Activated naive CD4-positive, alpha-beta T cell (primary cell): ENCODE results near the gene DUSP2.

ENCODE experiments used
- DNase-seq, 4 experiments: peaks; one replicate each; lab custom pipeline; 2025; lab: John Stamatoyannopoulos, UW

DUSP2 gene, protein sequence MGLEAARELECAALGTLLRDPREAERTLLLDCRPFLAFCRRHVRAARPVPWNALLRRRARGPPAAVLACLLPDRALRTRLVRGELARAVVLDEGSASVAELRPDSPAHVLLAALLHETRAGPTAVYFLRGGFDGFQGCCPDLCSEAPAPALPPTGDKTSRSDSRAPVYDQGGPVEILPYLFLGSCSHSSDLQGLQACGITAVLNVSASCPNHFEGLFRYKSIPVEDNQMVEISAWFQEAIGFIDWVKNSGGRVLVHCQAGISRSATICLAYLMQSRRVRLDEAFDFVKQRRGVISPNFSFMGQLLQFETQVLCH

GRCh38 chr2:96145036-96145847 lies at the start of gene DUSP2:
Gene DUSP2 (minus strand): TSS chr2:96145440. CDS start chr2:96145354, 86 bp downstream.
- peak; percentile 72 to 81 (median 78) for DNase-seq

GRCh38 chr2:96191937-96192670 lies 46.9 kb upstream of the DUSP2 start:
- DNase-seq = no peak

DNA sequence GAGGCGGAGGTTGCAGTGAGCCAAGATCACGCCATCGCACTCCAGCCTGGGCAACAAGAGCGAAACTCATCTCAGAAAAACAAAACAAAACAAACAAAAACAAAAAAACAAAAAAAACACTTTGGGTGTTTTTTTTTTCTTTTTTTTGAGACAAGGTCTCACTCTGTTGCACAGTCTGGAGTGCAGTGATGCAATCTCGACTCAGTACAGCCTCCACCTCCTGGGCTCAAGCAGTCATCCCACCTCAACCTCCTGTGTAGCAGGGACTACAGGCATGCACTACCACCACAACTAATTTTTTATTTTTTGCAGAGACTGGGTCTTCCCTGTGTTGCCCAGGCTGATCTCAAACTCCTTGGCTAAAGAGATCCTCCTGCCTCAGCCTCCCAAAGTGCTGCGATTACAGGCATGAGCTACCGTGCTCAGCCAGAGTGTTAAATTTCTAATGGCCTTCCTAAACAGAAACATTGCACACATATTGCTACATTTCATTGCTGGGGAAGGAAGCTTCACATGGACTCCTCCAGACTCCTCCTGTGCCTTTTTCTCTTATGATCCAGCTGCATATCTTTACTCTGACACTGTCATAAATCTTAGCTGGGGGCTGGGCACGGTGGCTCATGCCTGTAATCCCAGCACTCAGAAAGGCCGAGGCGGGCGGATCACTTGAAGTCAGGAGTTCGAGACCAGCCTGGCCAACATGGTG lies 43.7 kb upstream of the DUSP2 start:
- no peak for DNase-seq

DNA sequence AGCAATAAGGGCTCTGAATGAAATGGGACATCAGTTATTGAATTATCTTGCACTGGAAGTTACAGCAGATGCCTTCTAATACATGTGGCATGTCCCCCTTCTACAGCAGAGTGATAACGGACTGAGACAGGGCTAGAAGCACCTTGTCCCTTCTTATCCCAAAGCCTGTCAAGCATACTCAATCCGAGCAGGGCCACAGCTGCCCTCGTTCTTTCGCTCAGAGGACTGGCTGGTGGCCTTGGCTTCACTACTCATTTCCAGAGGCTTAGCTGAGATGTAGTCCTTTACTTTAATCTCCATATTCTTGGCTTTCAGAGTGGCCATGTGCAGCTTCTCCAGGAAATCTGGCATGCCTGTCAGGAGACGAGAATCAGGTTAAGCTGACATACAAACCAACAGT lies 41.3 kb upstream of the DUSP2 start:
- DNase-seq = no peak

DNA sequence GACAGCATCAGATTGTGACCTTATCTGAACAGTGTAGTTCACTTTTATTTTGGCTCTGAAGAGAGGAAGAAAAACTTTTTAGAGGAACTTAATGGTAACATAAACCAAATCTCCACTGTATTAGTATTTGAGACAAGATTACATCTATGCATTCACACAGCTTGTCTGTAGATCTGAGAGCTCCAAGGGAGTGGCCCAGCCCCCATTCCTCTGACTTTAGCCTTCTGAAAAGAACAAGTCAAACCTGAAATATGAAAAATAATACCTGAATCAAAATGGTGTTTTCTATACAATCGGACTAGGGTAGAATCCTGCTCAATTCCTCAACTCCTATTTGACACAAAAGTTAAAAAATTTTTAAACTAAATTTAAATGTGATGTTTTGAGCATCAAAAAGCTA lies 40.3 kb upstream of the DUSP2 start:
- no peak for DNase-seq

GRCh38 chr2:96184989-96185388 lies 39.7 kb upstream of the DUSP2 start:
- no peak for DNase-seq

DNA sequence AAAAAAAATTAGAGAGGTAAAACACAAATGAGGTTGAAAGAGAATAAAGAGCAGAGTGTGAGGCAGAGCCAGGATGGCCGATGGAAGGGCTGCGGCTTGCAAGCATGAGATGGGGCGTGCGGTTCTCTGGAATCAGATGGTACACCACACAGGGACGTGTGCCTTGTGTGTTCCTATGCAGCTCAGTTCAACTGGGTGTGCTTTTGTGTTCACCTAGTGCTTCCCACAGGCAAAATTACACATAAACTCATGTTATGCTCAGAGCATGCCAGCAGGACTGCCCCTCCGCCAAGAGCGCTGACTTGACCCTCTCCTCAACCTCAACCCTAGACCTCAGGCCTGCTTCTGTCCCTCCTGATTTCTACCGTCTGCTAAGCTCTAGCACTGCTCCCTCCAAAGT lies 38.9 kb upstream of the DUSP2 start:
- DNase-seq = no peak

DNA sequence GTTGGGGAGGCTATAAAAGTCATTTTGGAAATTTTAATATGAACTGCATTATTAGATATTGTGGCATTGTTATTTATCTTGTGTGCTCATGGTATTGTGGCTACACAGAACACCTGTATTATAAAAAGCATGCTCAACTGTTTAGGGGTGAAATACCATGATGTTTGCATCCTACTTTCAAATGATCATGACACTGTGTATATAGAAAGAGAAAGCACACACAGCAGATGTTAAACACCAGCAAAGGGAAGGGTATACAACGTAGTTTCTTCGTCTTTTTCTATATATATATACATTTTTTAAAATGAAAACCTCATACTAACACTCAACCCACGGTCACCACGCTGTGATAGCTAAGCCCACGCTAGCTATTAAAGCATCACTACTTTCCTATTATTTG lies 36.3 kb upstream of the DUSP2 start:
- no peak for DNase-seq

GRCh38 chr2:96180521-96180920 lies 35.3 kb upstream of the DUSP2 start:
- DNase-seq = no peak

GRCh38 chr2:96180002-96180401 lies 34.8 kb upstream of the DUSP2 start:
- DNase-seq = no peak

DNA sequence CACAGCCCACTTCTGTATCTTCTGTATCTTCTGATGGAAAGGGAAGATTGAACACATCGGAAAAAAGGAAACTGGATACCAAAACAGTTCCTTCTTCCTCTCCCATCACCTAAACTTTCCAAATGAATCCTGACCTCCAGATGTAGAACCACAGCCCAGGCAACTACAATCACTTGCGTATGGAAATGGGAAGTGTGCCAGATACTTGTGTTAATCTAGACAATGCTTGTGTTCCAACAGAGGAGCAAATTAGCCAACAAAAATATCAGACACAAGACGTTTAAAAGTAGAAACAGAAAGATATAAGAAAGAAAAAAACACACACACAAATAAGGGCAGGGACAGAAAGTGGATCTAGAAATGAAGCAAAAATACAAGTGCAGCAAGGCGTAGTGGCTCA lies 31.4 kb upstream of the DUSP2 start:
- DNase-seq = no peak

- no peak for DNase-seq
Measured at GRCh38 chr2:96175951-96176350, 30.7 kb upstream of the DUSP2 start.

DNA sequence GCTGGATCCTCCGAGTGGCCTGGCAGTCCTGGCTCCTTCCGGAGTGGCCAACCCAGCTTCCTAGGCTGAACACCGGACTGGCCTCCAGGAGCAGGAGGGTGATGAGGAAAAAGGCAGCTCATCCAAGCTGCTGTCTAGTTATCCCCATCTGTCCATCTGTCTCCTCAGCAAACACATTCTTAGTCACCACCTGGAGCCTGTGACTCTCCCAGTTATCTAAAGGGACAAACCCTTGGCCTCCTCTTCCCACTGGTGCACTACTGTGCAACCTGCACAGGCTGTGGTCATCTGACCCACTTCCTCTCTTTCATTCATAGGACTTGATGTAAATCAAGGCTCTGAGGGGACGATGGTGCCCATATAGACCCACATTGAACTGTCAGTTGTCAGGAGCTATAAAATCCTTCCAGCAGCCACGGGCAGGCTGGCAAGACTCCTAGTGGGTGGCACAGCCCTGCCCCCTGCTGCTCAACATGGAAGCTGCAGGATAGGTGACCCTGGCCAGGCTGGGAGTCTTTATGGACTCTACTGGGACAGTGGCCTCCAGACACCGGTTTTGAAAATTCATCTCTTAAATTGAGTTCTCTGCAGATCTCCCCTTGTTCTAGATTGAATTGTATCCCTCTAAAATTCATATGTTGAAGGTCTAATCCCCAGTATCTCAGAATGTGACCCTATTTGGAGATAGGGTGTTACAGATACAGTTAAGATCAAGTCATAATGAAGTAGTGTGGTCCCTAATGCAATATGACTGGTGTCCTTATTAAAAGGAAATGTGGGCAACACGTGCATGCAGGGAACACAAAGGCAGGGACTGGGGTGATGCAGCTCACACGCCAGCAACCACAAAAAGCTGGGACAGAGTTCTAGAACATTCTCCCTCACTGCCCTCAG lies 29.3 kb upstream of the DUSP2 start:
- DNase-seq = peak; percentile 59 to 78 (median 74)

- DNase-seq = no peak
Measured at GRCh38 chr2:96171831-96172230, 26.6 kb upstream of the DUSP2 start.

DNA sequence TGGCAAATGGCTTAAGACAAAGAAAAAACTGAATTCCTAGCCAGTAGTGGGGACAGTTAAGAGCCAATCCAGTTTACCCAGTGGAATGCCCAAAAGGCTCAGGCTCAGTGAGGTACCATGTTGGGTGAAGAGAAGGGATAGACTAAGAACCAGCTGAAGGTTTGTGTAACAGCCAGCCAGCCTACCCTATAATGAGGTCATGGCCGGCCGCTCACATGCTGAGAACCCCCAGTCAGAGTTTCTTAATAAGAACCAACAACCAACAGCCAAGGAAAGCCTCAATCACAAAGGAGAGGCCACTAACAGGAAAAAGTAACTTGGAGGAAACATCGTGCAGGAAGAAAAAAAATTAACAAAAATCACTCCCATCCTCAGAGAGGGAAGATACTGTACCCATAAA lies 25.4 kb upstream of the DUSP2 start:
- no peak for DNase-seq

GRCh38 chr2:96169868-96170507 lies 24.7 kb upstream of the DUSP2 start:
- no peak for DNase-seq

DNA sequence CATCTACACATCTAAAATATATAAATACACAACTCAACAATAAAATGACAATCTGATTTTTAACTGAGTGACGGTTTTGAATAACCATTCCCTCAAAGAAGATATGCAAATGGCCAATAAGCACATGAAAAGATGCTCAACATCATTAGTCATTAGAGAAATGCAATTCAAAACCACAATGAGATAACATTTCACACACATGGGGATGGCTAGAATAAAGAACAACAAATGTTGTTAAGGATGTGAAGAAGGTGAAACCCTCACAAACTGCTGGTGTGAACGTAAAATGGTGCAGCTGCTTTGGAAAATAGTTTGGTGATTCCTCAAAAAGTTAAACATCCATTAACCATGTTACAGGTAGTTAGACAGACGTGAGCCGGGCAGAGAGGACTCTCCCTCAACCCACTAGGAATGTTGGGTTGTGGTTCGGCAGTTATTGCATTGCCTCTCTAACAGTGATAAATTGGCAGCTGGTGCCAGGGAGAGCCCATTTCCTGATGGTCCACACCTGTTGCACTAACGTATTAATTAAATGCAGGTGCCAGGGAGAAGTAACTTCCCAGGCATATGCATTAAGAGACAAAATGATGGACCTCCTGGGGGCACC lies 22.3 kb upstream of the DUSP2 start:
- DNase-seq = no peak

DNA sequence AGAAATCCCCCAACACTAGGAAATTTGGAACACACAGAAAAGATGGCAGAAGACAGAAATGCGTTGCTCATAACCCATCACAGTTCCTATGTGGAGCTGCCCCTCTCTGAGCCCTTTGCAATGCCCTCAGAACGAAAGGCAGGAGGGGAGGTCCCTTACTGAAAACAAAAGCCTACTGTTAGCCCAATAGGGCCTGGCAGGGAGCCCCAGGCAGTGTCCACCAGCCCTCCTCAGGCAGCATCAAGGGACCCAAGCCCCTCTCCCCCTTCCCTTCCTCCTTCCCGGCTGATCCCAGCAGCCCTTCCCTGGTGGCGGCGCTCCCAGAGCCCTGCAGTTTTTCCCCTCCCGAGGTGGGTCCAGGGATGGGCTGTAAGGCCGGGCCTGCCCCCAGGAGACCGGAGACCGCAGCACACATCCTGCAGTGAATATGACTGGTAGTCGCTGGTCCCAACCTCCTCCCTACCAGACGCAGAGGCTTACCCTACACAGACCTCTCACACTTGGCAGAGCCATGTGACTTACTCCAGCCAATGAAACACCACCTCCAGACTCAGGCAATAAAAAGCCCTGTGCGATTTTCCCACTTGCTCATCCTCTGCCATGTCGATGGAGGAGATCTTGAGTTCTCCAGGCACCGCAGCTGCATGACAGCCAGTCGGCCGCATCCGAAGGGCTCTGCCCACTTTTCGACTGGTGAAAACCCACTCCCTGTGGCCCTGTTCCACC lies 19.4 kb upstream of the DUSP2 start:
- DNase-seq = no peak

GRCh38 chr2:96163768-96164429 lies 18.7 kb upstream of the DUSP2 start:
- DNase-seq = peak in 3 of 4 experiments; percentile 17 to 37 (median 33)
